HG03575 (cell line): ENCODE measurements around the gene CCDC86.

Experiments
- ATAC-seq: cut with Tn5 transposase; IDR thresholded peaks from one replicate; pipeline ENCODE4 v1.9.1; 2021; ENCODE audit not compliant: unreplicated experiment, insufficient number of reproducible peaks, low FRiP score; ENCODE audit errors: extremely low read depth

Gene CCDC86

GRCh38 chr11:60849641-60850520, 8.0 kb downstream of the CCDC86 start:
- no peak for ATAC-seq

DNA sequence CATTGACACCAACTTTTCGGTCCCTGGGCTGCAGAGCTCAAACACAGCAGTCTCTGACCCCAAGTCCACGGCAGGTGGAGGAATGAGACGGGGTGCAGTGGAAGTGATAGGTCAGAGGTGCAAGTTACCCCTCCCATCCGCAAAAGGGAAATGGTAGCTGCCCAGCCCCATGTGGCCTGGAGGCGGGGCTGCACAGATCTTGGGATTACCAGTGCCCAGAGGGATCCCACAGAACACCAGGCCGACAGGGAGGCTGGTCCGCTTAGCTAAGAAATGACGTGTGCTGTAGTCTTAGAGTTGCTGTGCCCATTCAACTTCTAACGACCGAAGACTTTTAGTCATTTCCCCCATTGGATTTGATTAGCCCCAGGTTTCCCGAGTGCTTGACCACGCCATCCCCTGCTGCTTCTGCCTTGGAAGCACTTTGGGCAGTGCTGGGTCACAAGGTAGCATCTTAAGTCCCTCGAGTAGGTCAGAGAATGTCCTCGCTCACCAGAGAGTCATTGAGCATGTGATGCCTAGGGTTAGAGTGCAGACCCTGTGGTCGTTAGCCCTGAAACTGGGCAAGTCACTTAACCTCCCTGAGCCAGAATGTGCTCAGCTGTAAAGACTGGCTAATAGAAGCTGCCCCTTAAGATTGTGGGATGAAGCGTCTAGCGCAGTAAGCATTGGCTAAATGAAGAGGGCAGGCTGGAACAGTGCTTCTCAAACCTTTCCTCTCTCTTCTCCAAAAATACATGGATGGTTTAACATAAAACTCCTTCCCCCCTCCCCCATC, 9.6 kb downstream of the CCDC86 start:
- no peak for ATAC-seq

- no peak for ATAC-seq
Measured at GRCh38 chr11:60852117-60852981, 10.4 kb downstream of the CCDC86 start.

- ATAC-seq = no peak
Measured at GRCh38 chr11:60852982-60853950, 11.4 kb downstream of the CCDC86 start.

DNA sequence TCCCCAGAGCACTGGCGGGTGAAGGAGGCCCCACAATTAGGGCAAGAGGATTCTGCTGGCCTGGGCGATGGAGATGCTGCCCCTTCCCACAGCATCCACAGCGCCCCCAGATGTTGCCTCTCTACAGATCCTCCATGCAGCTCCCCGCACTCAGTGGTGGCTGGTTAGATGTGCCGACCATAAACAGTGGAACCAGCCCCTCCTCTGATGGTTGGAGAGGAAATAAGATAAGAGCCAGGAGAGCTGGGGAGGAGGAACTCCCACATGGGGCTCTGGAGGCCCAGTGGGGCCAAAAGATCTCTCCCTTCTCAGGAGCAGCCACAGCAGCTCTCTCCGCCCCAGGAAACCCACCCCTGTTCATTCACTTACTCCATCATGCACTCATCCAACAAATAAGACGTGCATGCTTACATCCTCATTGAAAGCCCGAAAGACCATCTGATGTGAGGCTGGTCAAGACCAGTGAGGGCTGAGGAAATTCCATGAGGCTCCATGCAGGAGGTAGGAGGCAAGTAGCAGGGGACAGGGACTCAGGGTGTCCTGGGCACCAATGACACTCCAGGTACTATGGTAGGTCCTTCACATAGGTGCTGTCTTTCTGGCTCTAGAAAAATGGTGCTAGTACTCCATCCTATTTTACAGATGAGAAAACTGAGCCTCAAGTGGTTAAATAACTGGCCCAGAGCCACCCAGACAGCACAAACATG, 12.4 kb downstream of the CCDC86 start:
- no peak for ATAC-seq

- ATAC-seq = no peak
Measured at GRCh38 chr11:60854847-60855725, 13.2 kb downstream of the CCDC86 start.

- ATAC-seq = no peak
Measured at GRCh38 chr11:60855726-60856633, 14.1 kb downstream of the CCDC86 start, which contains the start of gene PTGDR2. Gene PTGDR2, minus strand, starts transcription at chr11:60855950. Its CDS starts 2,228 bp downstream, at chr11:60853722.

GRCh38 chr11:60857378-60858232, 15.7 kb downstream of the CCDC86 start:
- no peak for ATAC-seq

DNA sequence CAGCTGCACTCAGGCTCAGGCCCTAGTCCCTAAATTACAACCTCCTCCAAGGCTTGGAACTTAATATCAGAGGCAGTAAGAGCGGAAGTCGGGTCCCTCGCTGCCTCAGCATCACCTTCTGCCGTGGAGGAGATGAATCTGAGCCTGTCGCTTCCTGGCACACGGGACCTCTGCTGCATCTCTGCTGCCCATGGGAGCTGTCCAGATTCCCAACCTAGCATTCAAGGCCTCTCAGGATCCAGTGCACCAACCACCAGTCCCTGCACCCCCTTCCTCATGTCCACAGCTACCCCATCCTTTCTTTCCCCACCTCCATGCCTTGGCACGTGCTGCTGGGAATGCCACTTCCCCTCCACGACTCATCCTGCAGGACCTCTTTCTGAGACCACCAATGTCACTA, 16.3 kb downstream of the CCDC86 start:
- no peak for ATAC-seq

GRCh38 chr11:60858731-60859464, 17.0 kb downstream of the CCDC86 start:
- ATAC-seq = no peak

DNA sequence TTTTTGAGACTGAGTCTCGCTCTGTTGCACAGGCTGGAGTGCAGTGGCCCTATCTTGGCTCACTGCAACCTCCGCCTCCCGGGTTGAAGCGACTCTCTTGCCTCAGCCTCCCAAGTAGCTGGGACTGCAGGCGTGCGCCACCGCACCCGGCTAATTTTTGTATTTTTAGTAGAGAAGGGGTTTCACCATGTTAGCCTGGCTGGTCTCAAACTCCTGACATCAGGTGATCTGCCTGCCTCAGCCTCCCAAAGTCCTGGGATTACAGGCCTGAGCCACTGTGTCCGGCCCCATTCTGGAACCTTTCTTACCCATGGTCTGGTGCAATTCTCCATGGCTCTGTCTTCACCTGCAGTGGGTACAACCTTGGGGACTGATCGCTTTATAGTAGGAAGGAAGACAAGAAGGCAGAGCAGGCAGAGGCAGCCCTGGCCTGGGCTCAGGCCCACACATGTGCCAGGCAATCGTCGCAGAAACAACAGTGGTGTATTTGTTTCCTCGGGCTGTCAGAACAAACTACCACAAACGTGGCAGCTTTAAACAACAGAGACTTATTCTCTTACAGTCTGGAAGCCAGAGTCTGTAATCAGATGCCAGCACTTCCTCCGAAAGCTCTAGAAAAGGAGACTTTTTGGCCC, 17.8 kb downstream of the CCDC86 start:
- ATAC-seq = no peak

GRCh38 chr11:60860943-60861342, 19.0 kb downstream of the CCDC86 start:
- no peak for ATAC-seq

- no peak for ATAC-seq
Measured at GRCh38 chr11:60862171-60862570, 20.3 kb downstream of the CCDC86 start.
